Stomach (tissue), 4 donors: ENCODE results near the gene COL19A1.

Source experiments
- CTCF ChIP-seq, 7 experiments: fragments of 450-650 bp in 4 of 7; fragments of 200-600 bp in 3 of 7; sonication (generic) in 3 of 7; IDR thresholded peaks; one replicate each; pipeline ENCODE4 v1.5.1; 2016 to 2019; ENCODE audit warnings: antibody characterized with exemption in 7 of 7, control low read depth in 2 of 7, mild to moderate bottlenecking in 1 of 7
- POLR2A ChIP-seq, 4 donors: fragments of 450-650 bp; IDR thresholded peaks; one replicate each; pipeline ENCODE4 v1.6.1; 2016; ENCODE audit warnings: antibody characterized with exemption in 4 of 4, control low read depth in 2 of 4, mild to moderate bottlenecking in 1 of 4, moderate library complexity in 1 of 4

GRCh38 chr6:70079241-70079640 is 212.9 kb downstream of the COL19A1 start:
- TF ChIP-seq POLR2A (IDR thresholded peaks at IDR 0.05) (no peak), CTCF (IDR thresholded peaks at IDR 0.05) (no peak)
